Nasal cavity respiratory epithelium epithelial cell of viscerocranial mucosa (primary cell): ENCODE results near the gene TMEM163. TPM values are rescaled to one million over a fixed set of nuclear protein-coding genes. Genes with fewer than 3 reads are reported as not detected.

Experiments
- total RNA-seq: library from RNA; depleted of rRNA; stranded (reverse); fragments of >200 nt; gene quantifications from 2 replicates; pipeline ENCODE4 v1.2.3, GENCODE V29; 2014

The TMEM163 gene
- not detected in 2 replicates for total RNA-seq

DNA sequence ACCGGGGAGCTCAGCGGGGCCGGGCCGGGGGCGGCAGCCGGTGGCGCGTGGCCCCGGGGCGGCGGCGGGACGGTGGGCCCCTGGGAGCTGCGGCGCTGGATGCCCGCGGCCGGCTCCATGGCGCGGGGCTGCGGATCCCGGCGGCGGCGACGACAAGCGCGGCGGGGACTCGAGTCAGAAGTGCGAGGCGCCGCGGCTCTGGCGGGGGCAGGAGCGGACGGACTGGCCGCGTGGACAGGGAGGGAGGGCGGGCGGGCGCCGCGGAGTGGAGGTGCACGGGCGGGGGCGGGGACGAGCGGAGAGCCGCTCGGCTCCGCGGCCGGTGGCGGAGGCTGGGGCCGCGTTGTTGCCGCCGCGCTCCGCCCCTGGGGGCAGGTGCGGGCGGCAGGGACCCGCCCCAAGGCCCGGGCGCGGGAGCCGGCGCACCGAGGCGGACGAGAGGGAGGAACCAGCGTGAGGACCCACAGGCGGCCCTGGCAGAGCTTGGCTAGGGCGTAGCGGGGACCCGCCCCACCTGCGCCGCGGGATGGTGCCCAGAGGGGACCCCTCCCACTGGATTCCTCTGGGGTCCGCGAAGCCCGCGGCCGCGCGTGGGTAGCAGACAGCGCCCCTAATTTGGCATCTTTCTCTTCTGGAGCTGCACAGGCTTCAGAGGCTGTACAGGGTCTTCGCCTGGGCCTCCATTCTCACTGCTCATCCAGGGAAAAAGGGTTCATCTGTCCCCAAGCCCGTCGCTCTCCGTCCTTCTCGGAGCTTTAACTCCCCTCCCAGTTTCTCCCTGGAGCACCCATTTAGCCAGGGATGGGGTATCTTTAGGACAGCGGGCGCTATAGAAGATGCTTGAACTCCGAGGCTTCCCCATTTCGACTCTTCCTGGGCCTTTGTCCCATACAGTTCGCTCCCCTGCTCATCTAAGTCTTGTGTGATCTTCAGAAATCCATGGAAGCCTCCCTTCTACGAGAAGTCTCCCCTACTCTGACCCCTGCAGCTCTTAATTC is at the start of gene TMEM163:
TMEM163 (minus strand) TSS at position 184 of the 998 bp plus-strand sequence.

Other genes with a start within 250 kb of the TMEM163 start
- not detected in 2 replicates for gene ACMSD, start 119.6 kb upstream of the TMEM163 start, total RNA-seq
- 27.3 and 43.1 TPM in 2 replicates for gene CCNT2, start 199.8 kb upstream of the TMEM163 start, total RNA-seq